ENCODE data around the gene TUBE1. TPM values are rescaled to one million over a fixed set of nuclear protein-coding genes. Genes with fewer than 3 reads are reported as not detected.
"Not testable (repeated sequence)": the region's sequence is repeated elsewhere in the genome, so short reads cannot be mapped to it uniquely, and the experiment has no call there.

TUBE1 gene
- polyA plus RNA-seq, 1 of the 3 experiments (the other 2 are of a cell fraction), result 11.9 TPM

DNA sequence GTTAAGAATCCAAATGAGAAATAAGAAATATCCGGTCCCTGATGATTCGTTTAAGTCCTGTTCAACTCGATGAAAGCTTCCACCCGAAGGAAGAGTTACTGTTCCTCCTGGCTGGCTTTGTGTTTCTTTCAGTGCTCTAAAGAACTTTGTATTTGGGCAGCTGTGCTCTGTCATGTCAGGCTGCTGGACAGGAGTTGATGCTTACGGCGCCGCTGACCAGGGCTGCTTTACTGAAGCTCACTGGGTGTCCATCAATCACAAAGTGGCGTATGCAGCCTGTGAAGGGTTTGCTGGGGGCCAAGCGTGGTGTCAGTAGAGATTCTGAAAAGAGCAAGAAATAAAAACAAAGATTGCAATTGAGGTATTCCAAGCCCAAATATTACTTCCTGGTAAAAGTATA lies 22.0 kb upstream of the TUBE1 start:
- Histone ChIP-seq H2AFZ (ENCODE audit: low read depth) (no peak overlapping the region), H3K27me3 (ENCODE audit: insufficient read depth) (no peaks in the 10 kb centered on the region), H3K9me2 (no peaks in the 10 kb centered on the region), H3K9ac (no peak overlapping the region), H4K20me1 (ENCODE audit: insufficient read depth) (no peaks in the 10 kb centered on the region), H3K4me3 (ENCODE audit: low read depth in 2 of 2, low read length in 1 of 2) (no peak overlapping the region), H3K27ac (ENCODE audit: low read depth in 2 of 2, low read length in 1 of 2) (no peak overlapping the region), H3K79me2 (ENCODE audit: insufficient read depth) (no peaks in the 10 kb centered on the region; the same call in 1 of the 2 replicates), H3K9me3 (no peaks in the 10 kb centered on the region), H3K36me3 (replicated peaks in 1 of 2; ENCODE audit: control insufficient read depth in 1 of 2, insufficient read depth in 2 of 2, low read length in 1 of 2) (peaks cover 5 to 31% of the 10 kb centered on the region in 2 experiments), H3K4me2 (no peak overlapping the region), H3F3A (replicated peaks; ENCODE audit: insufficient read depth) (no peaks in the 10 kb centered on the region), H3K4me1 (ENCODE audit: control insufficient read depth in 1 of 2, insufficient read depth in 2 of 2, low read depth in 1 of 2, low read length in 1 of 2) (no peaks in the 10 kb centered on the region; a peak in 2 of 4 replicates)
- CTCF ChIA-PET, result interaction anchor here (0.9 to 1.5 kb wide), 2 partner anchors 54 to 55 kb away, joined by 3 to 4 read pairs; no protein-coding TSS in a partner anchor
- DNase-seq, result no peak
- TF ChIP-seq JUND (IDR thresholded peaks at IDR 0.05) (no peak), TEAD4 (IDR thresholded peaks at IDR 0.05; ENCODE audit: borderline replicate concordance, insufficient read depth) (no peak)
- TF ChIP-seq, protein P1, sequence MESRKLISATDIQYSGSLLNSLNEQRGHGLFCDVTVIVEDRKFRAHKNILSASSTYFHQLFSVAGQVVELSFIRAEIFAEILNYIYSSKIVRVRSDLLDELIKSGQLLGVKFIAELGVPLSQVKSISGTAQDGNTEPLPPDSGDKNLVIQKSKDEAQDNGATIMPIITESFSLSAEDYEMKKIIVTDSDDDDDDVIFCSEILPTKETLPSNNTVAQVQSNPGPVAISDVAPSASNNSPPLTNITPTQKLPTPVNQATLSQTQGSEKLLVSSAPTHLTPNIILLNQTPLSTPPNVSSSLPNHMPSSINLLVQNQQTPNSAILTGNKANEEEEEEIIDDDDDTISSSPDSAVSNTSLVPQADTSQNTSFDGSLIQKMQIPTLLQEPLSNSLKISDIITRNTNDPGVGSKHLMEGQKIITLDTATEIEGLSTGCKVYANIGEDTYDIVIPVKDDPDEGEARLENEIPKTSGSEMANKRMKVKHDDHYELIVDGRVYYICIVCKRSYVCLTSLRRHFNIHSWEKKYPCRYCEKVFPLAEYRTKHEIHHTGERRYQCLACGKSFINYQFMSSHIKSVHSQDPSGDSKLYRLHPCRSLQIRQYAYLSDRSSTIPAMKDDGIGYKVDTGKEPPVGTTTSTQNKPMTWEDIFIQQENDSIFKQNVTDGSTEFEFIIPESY (IDR thresholded peaks at IDR 0.05; ENCODE audit: borderline replicate concordance, low read depth), result no peak
- 85% methylated on average over 9 of the region's 9 CpGs for WGBS (ENCODE audit: low lambda C conversion rate)
- POLR2A ChIA-PET, result no interaction called here

DNA sequence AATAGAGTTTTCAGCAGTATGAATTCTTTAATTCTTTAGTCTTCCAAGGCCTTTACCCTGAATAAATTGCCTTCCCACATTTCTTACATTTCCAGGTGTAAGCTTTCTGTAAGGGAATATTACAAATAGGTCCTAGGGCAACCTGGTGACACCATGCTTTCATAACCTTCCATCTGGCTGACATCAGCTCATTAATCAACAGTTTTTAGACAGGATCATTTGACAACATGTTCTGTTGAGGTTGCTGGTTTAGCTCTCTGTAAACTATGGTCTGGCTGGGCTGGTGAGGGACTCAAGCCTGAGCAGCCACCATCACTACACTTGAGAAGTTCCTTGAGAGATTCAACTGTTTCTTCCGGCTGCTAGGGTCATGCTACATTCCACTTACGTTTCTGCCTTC lies 19.3 kb upstream of the TUBE1 start:
- ChIA-PET CTCF (no interaction called here), POLR2A (no interaction called here)
- Histone ChIP-seq H3K9me3 (no peaks in the 10 kb centered on the region), H3K9me2 (no peaks in the 10 kb centered on the region), H2AFZ (ENCODE audit: low read depth) (no peak overlapping the region), H3K4me2 (no peak overlapping the region), H3K27me3 (ENCODE audit: insufficient read depth) (no peaks in the 10 kb centered on the region), H4K20me1 (ENCODE audit: insufficient read depth) (no peaks in the 10 kb centered on the region), H3K4me1 (ENCODE audit: control insufficient read depth in 1 of 2, insufficient read depth in 2 of 2, low read depth in 1 of 2, low read length in 1 of 2) (no peaks in the 10 kb centered on the region; a peak in 2 of 4 replicates), H3K9ac (no peak overlapping the region), H3K79me2 (ENCODE audit: insufficient read depth) (no peaks in the 10 kb centered on the region; the same call in 1 of the 2 replicates), H3K4me3 (ENCODE audit: low read depth in 2 of 2, low read length in 1 of 2) (no peak overlapping the region), H3K36me3 (replicated peaks in 1 of 2; ENCODE audit: control insufficient read depth in 1 of 2, insufficient read depth in 2 of 2, low read length in 1 of 2) (peaks cover 14 to 16% of the 10 kb centered on the region in 2 experiments), H3F3A (replicated peaks; ENCODE audit: insufficient read depth) (no peaks in the 10 kb centered on the region), H3K27ac (ENCODE audit: low read depth in 2 of 2, low read length in 1 of 2) (no peak overlapping the region)
- TF ChIP-seq TEAD4 (IDR thresholded peaks at IDR 0.05; ENCODE audit: borderline replicate concordance, insufficient read depth) (no peak), GABPA (IDR thresholded peaks at IDR 0.05; ENCODE audit: low read depth) (no peak), ELF1 (IDR thresholded peaks at IDR 0.05) (no peak), FOSL2 (IDR thresholded peaks at IDR 0.05; ENCODE audit: borderline replicate concordance, low read depth) (no peak), JUND (IDR thresholded peaks at IDR 0.05) (no peak), CHD2 (IDR thresholded peaks at IDR 0.05; ENCODE audit: low read length, partially characterized antibody) (no peak), SMC3 (IDR thresholded peaks at IDR 0.05; ENCODE audit: low read depth, low read length) (no peak), GATA2 (CRISPR knock-in tag; IDR thresholded peaks at IDR 0.05) (no peak), NRF1 (IDR thresholded peaks at IDR 0.05; ENCODE audit: low read depth, low read length) (no peak), YY1 (IDR thresholded peaks at IDR 0.05; ENCODE audit: low read depth) (no peak)
- TF ChIP-seq, protein P2, sequence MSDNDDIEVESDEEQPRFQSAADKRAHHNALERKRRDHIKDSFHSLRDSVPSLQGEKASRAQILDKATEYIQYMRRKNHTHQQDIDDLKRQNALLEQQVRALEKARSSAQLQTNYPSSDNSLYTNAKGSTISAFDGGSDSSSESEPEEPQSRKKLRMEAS (IDR thresholded peaks at IDR 0.05; ENCODE audit: low read depth), result no peak
- DNase-seq, result no peak
- 56% methylated on average over 2 of the region's 2 CpGs for WGBS (ENCODE audit: low lambda C conversion rate)

DNA sequence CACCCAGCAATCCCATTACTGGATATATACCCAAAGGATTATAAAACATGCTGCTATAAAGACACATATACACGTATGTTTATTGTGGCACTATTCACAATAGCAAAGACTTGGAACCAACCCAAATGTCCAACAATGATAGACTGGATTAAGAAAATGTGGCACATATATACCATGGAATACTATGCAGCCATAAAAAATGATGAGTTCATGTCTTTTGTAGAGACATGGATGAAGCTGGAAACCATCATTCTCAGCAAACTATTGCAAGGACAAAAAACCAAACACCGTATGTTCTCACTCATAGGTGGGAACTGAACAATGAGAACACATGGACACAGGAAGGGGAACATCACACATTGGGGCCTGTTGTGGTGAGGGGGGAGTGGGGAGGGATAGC lies 18.7 kb upstream of the TUBE1 start:
- H3K79me2 ChIP-seq (ENCODE audit: insufficient read depth); H3K4me1 ChIP-seq (ENCODE audit: control insufficient read depth in 1 of 2, insufficient read depth in 2 of 2, low read depth in 1 of 2, low read length in 1 of 2); DNase-seq; H2AFZ ChIP-seq (ENCODE audit: low read depth); POLR2A ChIA-PET; H3K9me2 ChIP-seq; H3F3A ChIP-seq (replicated peaks; ENCODE audit: insufficient read depth); H3K9me3 ChIP-seq; H3K9ac ChIP-seq; H3K27ac ChIP-seq (ENCODE audit: low read depth in 2 of 2, low read length in 1 of 2); H3K4me2 ChIP-seq; CTCF ChIA-PET; H4K20me1 ChIP-seq (ENCODE audit: insufficient read depth); H3K27me3 ChIP-seq (ENCODE audit: insufficient read depth); H3K4me3 ChIP-seq (ENCODE audit: low read depth in 2 of 2, low read length in 1 of 2): not testable (repeated sequence)
- WGBS (ENCODE audit: low lambda C conversion rate), result 83% methylated on average over 2 of the region's 2 CpGs
- peaks cover 18% of the 10 kb centered on the region in 2 experiments for H3K36me3 ChIP-seq (replicated peaks in 1 of 2; ENCODE audit: control insufficient read depth in 1 of 2, insufficient read depth in 2 of 2, low read length in 1 of 2)

Data from SK-N-SH (cell line).